NT2/D1 (cell line): ENCODE results near the gene VAV2.

Source experiments
- YY1 ChIP-seq: IDR thresholded peaks from 2 replicates; pipeline ENCODE4 v1.6.1; 2011; ENCODE audit not compliant: insufficient read length, insufficient read depth
- ZNF274 ChIP-seq: IDR thresholded peaks from 2 replicates; pipeline ENCODE4 v1.6.1; 2011; ENCODE audit warnings: mild to moderate bottlenecking, low read depth, low read length

- TF ChIP-seq ZNF274 (no peak), YY1 (no peak)
These were observed 128.9 kb downstream of the VAV2 start for GRCh38 chr9:133863257-133863592.
